HepG2 (cell line): ENCODE data around the gene RBM34. TPM values are rescaled to one million over a fixed set of nuclear protein-coding genes. Genes with fewer than 3 reads are reported as not detected.

Experiments used
- ATAC-seq: fragments of 200-7000 bp; cut with Tn5 transposase; 3 replicates; pipeline ENCODE4 v1.9.1; 2020; ENCODE audit warnings: mild to moderate bottlenecking, moderate library complexity
- BruUV-seq: library from RNA; stranded (reverse); fragments of 400-500 nt; replicated peaks from 2 replicates; lab custom pipeline; 2021; lab: Mats Ljungman, UMichigan
- CTCF ChIA-PET: fragments of 300-600 bp; formaldehyde crosslinking; extraction: SDS; loops from one replicate; lab custom pipeline; 2021; ENCODE audit warnings: low total read pairs, inconsistent platforms, low intra/inter-chr PET ratio; lab: Yijun Ruan, JAX
- POLR2A ChIA-PET: fragments of 350-600 bp; sonication (Branson Sonifier 250); formaldehyde crosslinking; loops from one replicate; lab custom pipeline; 2020; ENCODE audit warnings: antibody characterized with exemption, inconsistent platforms; lab: Yijun Ruan, JAX
- DNase-seq: peaks from one replicate; pipeline ENCODE4 v3.0.0-alpha.2; 2015; ENCODE audit warnings: low spot score
- FAIRE-seq: peaks from 3 replicates; lab custom pipeline; 2011; peaks lifted over from hg19 to GRCh38; lab: Jason Lieb, UNC
- H2AFZ ChIP-seq: one replicate; pipeline ENCODE4 v1.6.1; 2011; ENCODE audit warnings: low read length, inconsistent platforms
- H3K27ac ChIP-seq: fragments of 300-600 bp; 3 replicates; pipeline ENCODE4 v1.8.0; 2011; ENCODE audit warnings: mixed run types, mild to moderate bottlenecking, mixed read lengths, low read length, inconsistent platforms; ENCODE audit not compliant: insufficient read depth; ENCODE audit errors: extremely low read length
- H3K27me3 ChIP-seq, 2 experiments: fragments of 200-600 bp in 1 of 2; 2 replicates in 1 of 2; 3 replicates in 1 of 2; pipeline versions ENCODE4 v1.6.0 to v1.8.0; 2011; ENCODE audit warnings: low read length in 2 of 2, mild to moderate bottlenecking in 2 of 2, moderate library complexity in 2 of 2, inconsistent platforms in 1 of 2; ENCODE audit not compliant: insufficient read depth in 2 of 2, control insufficient read depth in 1 of 2
- H3K36me3 ChIP-seq, 2 experiments: fragments of 200-600 bp in 1 of 2; replicated peaks in 1 of 2; 2 replicates in 1 of 2; 3 replicates in 1 of 2; pipeline versions ENCODE4 v1.5.1 to v1.8.0; 2011; ENCODE audit warnings: low read length in 2 of 2, inconsistent platforms in 1 of 2; ENCODE audit not compliant: insufficient read depth in 2 of 2, control insufficient read depth in 1 of 2
- H3K4me1 ChIP-seq: 2 replicates; pipeline ENCODE4 v1.5.1; 2012; ENCODE audit warnings: low read length, inconsistent platforms; ENCODE audit not compliant: insufficient read depth
- H3K4me2 ChIP-seq: 2 replicates; pipeline ENCODE4 v1.6.0; 2011; ENCODE audit warnings: low read depth, low read length, inconsistent platforms
- H3K4me3 ChIP-seq, 3 experiments: fragments of 200-600 bp in 1 of 3; sonication (generic), shearing (Covaris generic) in 1 of 3; replicated peaks in 1 of 3; 2 replicates each; pipeline ENCODE4 v1.5.1; 2011 to 2016; ENCODE audit warnings: low read length in 3 of 3, inconsistent platforms in 2 of 3, low read depth in 2 of 3, mild to moderate bottlenecking in 2 of 3, control low read depth in 1 of 3, mixed read lengths in 1 of 3; ENCODE audit not compliant: insufficient read depth in 1 of 3
- H3K79me2 ChIP-seq: one replicate; pipeline ENCODE4 v1.6.1; 2011; ENCODE audit warnings: low read length, inconsistent platforms; ENCODE audit not compliant: insufficient read depth
- H3K9ac ChIP-seq: 2 replicates; pipeline ENCODE4 v1.6.0; 2011; ENCODE audit warnings: mild to moderate bottlenecking, low read depth, low read length, inconsistent platforms; ENCODE audit not compliant: insufficient read depth
- H3K9me3 ChIP-seq: 2 replicates; pipeline ENCODE4 v1.5.1; 2012; ENCODE audit warnings: mild to moderate bottlenecking, low read length
- H4K20me1 ChIP-seq: 2 replicates; pipeline ENCODE4 v1.6.0; 2011; ENCODE audit warnings: inconsistent platforms, mild to moderate bottlenecking, low read length, moderate library complexity; ENCODE audit not compliant: insufficient read depth
- CCAR2 ChIP-seq: fragments of 200-400 bp; formaldehyde crosslinking; optimal IDR thresholded peaks from 2 replicates; pipeline ENCODE3; 2018; ENCODE audit warnings: low read depth, mild to moderate bottlenecking, low read length, moderate library complexity
- GTF2F1 ChIP-seq: fragments of 150-350 bp; IDR thresholded peaks from 2 replicates; pipeline ENCODE4 v1.6.1; 2014; ENCODE audit warnings: low read length
- NFIC ChIP-seq: IDR thresholded peaks from 2 replicates; pipeline ENCODE4 v1.6.1; 2012; ENCODE audit warnings: mild to moderate bottlenecking, low read length, inconsistent platforms
- REXO4 ChIP-seq: sonication (generic); formaldehyde crosslinking; IDR thresholded peaks from 2 replicates; pipeline ENCODE4 v1.8.0; 2022; ENCODE audit warnings: missing genetic modification reagents, mild to moderate bottlenecking, borderline replicate concordance
- SMAD9 ChIP-seq: sonication (generic); formaldehyde crosslinking; IDR thresholded peaks from 2 replicates; pipeline ENCODE4 v1.5.1; 2020; ENCODE audit warnings: mild to moderate bottlenecking, missing genetic modification reagents
- SP4 ChIP-seq: sonication (generic); formaldehyde crosslinking; IDR thresholded peaks from 2 replicates; pipeline ENCODE4 v1.8.1; 2023; ENCODE audit warnings: mild to moderate bottlenecking, missing genetic modification reagents
- TBL1XR1 ChIP-seq: fragments of 150-350 bp; IDR thresholded peaks from 2 replicates; pipeline ENCODE4 v1.6.1; 2014; ENCODE audit warnings: borderline replicate concordance, low read length; ENCODE audit not compliant: partially characterized antibody
- ZFP90 ChIP-seq: sonication (generic); formaldehyde crosslinking; IDR thresholded peaks from 2 replicates; pipeline ENCODE4 v1.8.0; 2022; ENCODE audit warnings: missing genetic modification reagents, mild to moderate bottlenecking, inconsistent platforms, borderline replicate concordance
- ZNF256 ChIP-seq: sonication (generic); formaldehyde crosslinking; conservative IDR thresholded peaks from 2 replicates; pipeline ENCODE4 v1.4.0; 2020; ENCODE audit warnings: missing genetic modification reagents
- ZNF879 ChIP-seq: sonication (generic); formaldehyde crosslinking; IDR thresholded peaks from 2 replicates; pipeline ENCODE4 v1.8.1; 2023; ENCODE audit warnings: missing genetic modification reagents
- WGBS: methylation state at CpG from one replicate; pipeline ENCODE4 v1.1.6; 2017; ENCODE audit warnings: low lambda C conversion rate; 5-methylcytosine and 5-hydroxymethylcytosine counted together
- in situ Hi-C: cut with HindIII; loops from 2 replicates; pipeline ENCODE4 v1.10.0; 2017; ENCODE audit warnings: low pct_unique_long_range_greater_than_20kb; ENCODE audit not compliant: extremely low pct_ligation_motif_present
- intact Hi-C: fragments of 100-400 bp; cut with micrococcal nuclease; formaldehyde crosslinking; loops from one replicate; pipeline ENCODE4 v1.10.0; 2022; ENCODE audit not compliant: unreplicated experiment
- polyA plus RNA-seq, 8 experiments: library from polyadenylated mRNA; depleted of rRNA in 3 of 8; stranded (reverse) in 7 of 8; unstranded in 1 of 8; fragments of >200 nt; fragmentation: Illumina TruSeq in 4 of 8; extraction: Trizol in 4 of 8; gene quantifications; 2 replicates each; pipeline versions ENCODE4 v1.2.1 to v1.2.3, GENCODE V29; 2011 to 2016; ENCODE audit warnings: low read depth in 4 of 8, missing spikeins in 1 of 8, mixed read lengths in 1 of 8; ENCODE audit not compliant: insufficient read depth in 1 of 8
- total RNA-seq, 5 experiments: library from RNA; depleted of rRNA; stranded (reverse); fragments of >200 nt; fragmentation: Illumina TruSeq; extraction: Trizol; gene quantifications; 2 replicates each; pipeline ENCODE4 v1.2.3, GENCODE V29; 2016; ENCODE audit warnings: low read depth in 1 of 5
- TF ChIP-seq, protein P1 (sequence below): sonication (generic); formaldehyde crosslinking; conservative IDR thresholded peaks from 2 replicates; pipeline ENCODE4 v1.4.0; 2020; ENCODE audit warnings: missing genetic modification reagents
- TF ChIP-seq, protein P2 (sequence below), 2 experiments: IDR thresholded peaks; 2 replicates each; pipeline ENCODE4 v1.6.1; 2011 to 2012; ENCODE audit warnings: low read length in 2 of 2, borderline replicate concordance in 1 of 2, low read depth in 1 of 2, mild to moderate bottlenecking in 1 of 2, moderate library complexity in 1 of 2

RBM34 gene
- total and polyA plus RNA-seq, 2 of the 13 experiments (the other 11 are each of a cell fraction or from before 2014, with no cell fraction given) = 34.7 to 73.0 TPM

DNA sequence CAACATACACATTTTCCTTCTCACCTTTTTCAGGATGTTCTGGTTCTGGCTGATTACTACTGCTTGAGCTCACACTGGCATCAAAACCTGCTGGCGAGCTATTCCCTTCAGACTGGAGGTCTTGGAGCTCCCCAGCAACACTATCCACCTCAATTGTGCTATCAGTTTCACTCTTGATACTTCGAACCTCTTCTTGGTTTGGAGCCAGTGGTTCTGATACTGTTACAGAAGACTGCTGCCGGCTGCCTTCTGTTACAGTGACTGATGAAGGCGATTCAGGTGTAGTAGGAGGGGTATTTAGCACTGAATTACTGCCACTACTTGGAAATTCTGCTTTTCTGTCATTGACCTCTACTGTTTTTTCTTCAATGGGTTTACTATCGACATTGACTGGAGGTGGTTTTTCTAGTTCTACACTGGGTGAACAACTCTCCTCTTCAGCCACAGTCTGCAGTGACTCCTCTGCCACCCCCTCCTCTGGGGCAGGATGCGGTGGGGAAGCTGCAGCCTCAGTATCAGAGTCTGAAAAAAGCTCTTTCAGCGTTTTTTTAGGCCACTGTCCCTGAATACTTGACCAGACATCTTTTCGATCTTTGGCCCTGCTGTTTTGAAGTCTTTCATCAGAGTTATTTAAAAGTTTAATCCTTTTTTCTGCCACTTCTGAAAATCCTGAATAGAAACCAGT lies 20.7 kb upstream of the RBM34 start:
- ChIA-PET POLR2A (no interaction called here), CTCF (no interaction called here)
- Histone ChIP-seq H3K79me2 (no peaks in the 10 kb centered on the region), H3K36me3 (peaks cover 8 to 39% of the 10 kb centered on the region in 2 experiments; a peak in 4 of 5 replicates), H3K27me3 (no peaks in the 10 kb centered on the region), H2AFZ (no peak overlapping the region), H3K9ac (no peak overlapping the region), H4K20me1 (no peaks in the 10 kb centered on the region), H3K9me3 (no peaks in the 10 kb centered on the region), H3K4me1 (no peaks in the 10 kb centered on the region), H3K4me2 (no peak overlapping the region), H3K27ac (no peak overlapping the region), H3K4me3 (no peak overlapping the region)
- DNase-seq = no peak
- FAIRE-seq = no peak
- WGBS = 90% methylated on average over 8 of the region's 8 CpGs
- intact Hi-C loops = no loop called here
- in situ Hi-C loops = no loop called here
- BruUV-seq = TSS peak; percentile 45
- TF ChIP-seq SMAD9 (CRISPR knock-in tag) = no peak
- no peak for TF ChIP-seq SP4 (CRISPR knock-in tag)
- TF ChIP-seq GTF2F1 = no peak
- TF ChIP-seq, protein P1, sequence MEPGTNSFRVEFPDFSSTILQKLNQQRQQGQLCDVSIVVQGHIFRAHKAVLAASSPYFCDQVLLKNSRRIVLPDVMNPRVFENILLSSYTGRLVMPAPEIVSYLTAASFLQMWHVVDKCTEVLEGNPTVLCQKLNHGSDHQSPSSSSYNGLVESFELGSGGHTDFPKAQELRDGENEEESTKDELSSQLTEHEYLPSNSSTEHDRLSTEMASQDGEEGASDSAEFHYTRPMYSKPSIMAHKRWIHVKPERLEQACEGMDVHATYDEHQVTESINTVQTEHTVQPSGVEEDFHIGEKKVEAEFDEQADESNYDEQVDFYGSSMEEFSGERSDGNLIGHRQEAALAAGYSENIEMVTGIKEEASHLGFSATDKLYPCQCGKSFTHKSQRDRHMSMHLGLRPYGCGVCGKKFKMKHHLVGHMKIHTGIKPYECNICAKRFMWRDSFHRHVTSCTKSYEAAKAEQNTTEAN (CRISPR knock-in tag) = no peak
- no peak for TF ChIP-seq ZFP90 (CRISPR knock-in tag)
- TF ChIP-seq ZNF879 (CRISPR knock-in tag) = no peak
- no peak for TF ChIP-seq CCAR2
- TF ChIP-seq, protein P2, sequence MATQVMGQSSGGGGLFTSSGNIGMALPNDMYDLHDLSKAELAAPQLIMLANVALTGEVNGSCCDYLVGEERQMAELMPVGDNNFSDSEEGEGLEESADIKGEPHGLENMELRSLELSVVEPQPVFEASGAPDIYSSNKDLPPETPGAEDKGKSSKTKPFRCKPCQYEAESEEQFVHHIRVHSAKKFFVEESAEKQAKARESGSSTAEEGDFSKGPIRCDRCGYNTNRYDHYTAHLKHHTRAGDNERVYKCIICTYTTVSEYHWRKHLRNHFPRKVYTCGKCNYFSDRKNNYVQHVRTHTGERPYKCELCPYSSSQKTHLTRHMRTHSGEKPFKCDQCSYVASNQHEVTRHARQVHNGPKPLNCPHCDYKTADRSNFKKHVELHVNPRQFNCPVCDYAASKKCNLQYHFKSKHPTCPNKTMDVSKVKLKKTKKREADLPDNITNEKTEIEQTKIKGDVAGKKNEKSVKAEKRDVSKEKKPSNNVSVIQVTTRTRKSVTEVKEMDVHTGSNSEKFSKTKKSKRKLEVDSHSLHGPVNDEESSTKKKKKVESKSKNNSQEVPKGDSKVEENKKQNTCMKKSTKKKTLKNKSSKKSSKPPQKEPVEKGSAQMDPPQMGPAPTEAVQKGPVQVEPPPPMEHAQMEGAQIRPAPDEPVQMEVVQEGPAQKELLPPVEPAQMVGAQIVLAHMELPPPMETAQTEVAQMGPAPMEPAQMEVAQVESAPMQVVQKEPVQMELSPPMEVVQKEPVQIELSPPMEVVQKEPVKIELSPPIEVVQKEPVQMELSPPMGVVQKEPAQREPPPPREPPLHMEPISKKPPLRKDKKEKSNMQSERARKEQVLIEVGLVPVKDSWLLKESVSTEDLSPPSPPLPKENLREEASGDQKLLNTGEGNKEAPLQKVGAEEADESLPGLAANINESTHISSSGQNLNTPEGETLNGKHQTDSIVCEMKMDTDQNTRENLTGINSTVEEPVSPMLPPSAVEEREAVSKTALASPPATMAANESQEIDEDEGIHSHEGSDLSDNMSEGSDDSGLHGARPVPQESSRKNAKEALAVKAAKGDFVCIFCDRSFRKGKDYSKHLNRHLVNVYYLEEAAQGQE (IDR thresholded peaks at IDR 0.05; ENCODE audit: borderline replicate concordance in 1 of 2, low read depth in 1 of 2, low read length in 2 of 2) = no peak
- no peak for TF ChIP-seq NFIC
- TF ChIP-seq TBL1XR1 = no peak
- TF ChIP-seq REXO4 (CRISPR knock-in tag) = no peak
- TF ChIP-seq ZNF256 = no peak
- no peak for ATAC-seq
